ENCODE data around the gene CHRNA1.

The CHRNA1 gene

DNA sequence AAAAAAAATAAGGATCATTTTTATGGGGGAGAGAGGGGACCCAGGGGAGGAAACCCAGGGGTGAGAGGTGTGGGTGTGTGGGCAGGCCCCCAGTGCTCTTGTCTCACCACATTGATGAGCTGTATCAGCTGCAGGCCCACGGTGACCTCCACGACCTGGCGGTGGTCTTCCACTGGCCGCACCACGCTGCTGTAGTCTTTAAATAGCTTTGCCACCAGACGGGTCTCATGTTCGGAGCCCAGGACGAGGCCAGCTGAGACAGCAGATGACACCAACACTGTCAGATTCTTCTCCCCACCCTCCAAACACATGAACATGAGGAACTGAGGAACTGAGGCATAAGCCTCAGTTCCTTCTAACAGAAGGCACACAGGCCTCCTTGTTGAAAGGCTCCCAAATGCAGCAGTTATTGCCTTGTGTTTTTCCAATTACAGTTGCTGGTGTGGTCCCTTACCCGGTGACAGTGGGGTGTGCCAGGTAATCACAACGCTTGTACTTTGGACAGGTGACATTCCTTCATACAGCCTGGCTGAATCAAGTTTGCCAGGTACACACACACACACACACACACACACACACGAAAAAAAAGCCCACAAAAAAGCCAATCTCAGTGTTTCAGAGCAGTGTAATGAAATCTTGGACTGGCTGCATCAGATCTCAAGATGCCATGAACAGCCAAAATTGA is 4.7 kb downstream of the CHRNA1 start:
- no peak for DNase-seq

GRCh38 chr2:174756743-174757142 is 7.5 kb downstream of the CHRNA1 start:
- DNase-seq, result no peak

- DNase-seq, result no peak
These were observed 11.1 kb downstream of the CHRNA1 start for GRCh38 chr2:174753038-174753633.

DNA sequence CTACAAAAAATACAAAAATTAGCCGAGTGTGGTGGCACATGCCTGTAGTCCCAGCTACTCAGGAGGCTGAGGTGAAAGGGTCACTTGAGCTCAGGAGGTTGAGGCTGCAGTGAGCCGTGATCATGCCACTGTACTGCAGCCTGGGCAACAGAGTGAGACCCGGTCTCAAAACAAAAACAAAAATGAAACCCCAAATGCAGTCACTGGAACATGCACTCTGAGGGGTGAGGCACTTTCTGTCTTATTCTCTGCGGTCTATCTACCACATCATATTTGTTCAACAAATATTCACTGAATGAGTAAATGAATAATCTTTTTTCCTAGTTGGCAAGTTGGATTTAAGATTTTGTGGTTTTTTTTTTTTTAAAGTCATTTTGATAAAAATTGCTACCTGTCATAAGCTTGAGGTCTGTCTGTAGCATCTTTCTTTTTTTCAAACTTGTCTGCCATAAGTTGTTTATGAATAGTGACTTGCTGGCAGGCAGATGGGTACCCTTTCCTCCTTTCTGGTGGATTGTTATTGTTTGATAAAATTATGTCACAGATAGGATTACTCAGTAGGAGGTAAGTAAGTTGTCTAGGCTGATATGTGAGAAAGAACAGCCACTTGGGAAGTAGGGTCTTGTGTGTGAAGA is 11.8 kb downstream of the CHRNA1 start:
- no peak for DNase-seq

GRCh38 chr2:174750923-174751441 is 13.3 kb downstream of the CHRNA1 start:
- DNase-seq, result no peak

- no peak for DNase-seq
These were observed 14.5 kb downstream of the CHRNA1 start for GRCh38 chr2:174749793-174750192.

DNA sequence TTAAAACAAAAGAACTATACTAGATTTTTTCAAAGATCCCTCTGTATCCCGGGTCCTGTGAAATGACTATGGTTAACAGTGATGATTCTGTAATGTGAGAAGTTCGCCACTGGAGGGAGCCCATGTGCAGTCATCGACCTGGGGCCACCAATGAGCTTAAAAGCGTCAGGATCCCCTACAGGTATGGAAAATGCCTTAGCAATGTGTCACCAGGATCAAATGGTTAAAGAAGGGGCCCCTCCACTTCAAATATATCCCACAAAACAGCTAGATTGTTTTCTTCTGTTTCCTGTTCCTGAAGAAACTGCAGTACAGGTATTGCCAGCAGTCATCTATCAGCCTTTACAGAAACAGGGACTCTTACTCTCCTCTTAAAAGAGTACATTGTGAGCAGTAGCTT is 15.3 kb downstream of the CHRNA1 start:
- DNase-seq, result no peak

DNA sequence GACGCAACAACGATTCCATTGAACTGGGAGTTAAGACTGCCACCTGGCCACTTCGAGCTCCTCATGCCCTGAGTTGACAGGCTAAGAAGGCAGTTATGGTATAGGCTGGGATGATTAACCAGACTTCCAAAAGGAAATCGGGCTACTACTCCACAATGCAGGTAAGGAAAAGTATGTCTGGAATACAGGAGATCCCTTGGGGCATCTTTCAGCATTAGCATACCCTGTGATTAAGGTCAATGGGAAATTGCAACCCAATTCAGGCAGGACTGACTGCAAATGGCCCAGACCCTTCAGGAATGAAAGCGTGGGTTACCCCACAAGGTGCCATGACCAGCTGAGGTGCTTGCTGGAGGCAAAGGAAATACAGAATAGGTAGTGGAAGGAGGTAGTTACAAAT is 19.1 kb downstream of the CHRNA1 start:
- DNase-seq, result no peak

GRCh38 chr2:174744111-174744510 is 20.2 kb downstream of the CHRNA1 start:
- no peak for DNase-seq

DNA sequence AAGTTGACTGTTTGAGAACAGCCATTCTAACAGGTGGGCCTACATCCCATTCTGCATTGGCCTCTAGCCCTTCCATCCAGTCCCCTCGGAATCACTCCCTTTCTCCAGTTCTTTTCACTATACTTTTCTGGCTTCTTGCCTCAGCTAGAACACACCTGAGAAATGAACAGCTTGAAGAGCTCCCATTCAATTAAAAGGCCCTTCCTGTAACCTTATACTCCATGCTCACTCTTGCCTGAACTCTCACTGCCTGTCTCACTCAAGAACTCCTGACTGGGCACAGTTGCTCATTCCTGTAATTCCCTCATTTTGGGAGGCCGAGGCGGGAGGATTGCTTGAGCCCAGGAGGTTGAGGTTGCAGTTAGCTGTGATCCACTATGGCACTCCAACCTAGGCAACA is 23.6 kb downstream of the CHRNA1 start:
- DNase-seq, result no peak

DNA sequence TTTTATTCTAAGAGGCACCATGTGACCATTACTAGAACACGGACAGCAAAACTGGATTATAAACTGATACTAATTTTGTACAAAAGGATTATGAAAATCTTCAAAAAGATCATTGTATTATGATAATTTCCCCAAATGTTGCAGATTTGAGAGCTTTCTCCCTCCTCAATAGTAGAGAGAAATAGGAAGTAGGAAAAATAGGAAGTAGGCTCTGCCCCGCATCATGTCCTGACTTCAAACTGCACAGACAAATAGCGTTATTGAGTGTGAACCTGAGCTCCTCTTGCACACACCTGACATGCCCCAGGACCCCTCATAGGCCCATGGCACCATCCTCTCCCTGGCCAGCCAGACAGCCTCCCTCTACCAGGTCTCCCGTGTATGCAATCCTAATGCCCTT is 25.4 kb downstream of the CHRNA1 start:
- DNase-seq, result no peak

- DNase-seq, result no peak
These were observed 32.7 kb downstream of the CHRNA1 start for GRCh38 chr2:174731546-174731945.

- no peak for DNase-seq
These were observed 33.6 kb downstream of the CHRNA1 start for GRCh38 chr2:174730698-174731018.

GRCh38 chr2:174729797-174730697 is 34.2 kb downstream of the CHRNA1 start:
- no peak for DNase-seq

GRCh38 chr2:174728096-174728495 is 36.2 kb downstream of the CHRNA1 start:
- no peak for DNase-seq

DNA sequence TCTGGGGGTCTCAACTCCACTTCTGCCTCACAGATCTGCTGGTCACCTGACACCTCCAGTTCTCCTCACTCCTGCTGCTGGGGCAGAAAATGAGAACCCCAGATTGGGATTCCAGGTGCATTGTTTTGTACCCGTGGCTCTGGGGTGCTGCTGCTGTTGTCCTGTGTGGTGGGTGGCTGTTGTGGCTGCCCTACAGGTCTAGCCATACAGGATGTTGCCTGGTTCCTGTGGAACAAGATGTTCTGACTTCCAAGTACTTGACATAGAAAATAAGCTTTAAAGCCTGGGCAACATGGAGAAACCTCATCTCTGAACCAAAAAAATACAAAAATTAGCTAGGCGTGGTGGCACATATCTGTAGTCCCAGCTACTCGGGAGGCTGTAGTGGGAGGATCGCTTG is 38.1 kb downstream of the CHRNA1 start:
- DNase-seq, result no peak

DNA sequence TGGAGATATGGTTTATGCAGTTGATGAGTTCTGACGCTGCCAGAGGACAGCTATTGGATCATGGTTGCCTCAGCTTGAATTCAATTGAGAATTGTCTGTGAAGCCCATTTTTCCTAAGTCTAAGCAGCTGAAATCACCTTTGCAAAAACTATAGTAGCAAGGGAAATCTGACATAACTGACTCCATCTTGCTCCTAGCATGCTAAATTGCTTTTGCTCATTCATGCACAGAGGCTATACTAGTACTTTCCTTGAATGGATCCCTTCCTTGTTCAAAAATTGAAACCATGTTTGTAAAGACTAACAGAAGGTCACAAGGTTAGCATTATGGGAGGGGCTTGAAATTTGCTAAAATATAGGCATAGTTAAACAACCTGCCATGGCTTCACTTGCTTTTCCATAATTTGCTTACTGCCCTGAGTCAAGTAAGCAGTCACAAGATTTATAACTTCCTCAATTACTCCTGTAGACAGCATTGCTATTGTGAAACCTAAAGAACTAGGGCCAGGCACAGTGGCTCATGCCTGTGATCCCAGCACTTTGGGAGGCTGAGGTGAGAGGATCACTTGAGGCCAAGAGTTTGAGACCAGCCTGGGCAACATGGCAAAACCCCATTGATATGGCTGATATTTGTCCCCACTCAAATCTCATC is 41.2 kb downstream of the CHRNA1 start:
- DNase-seq, result no peak

GRCh38 chr2:174719016-174719415 is 45.3 kb downstream of the CHRNA1 start:
- no peak for DNase-seq

GRCh38 chr2:174718591-174718990 is 45.7 kb downstream of the CHRNA1 start:
- no peak for DNase-seq

DNA sequence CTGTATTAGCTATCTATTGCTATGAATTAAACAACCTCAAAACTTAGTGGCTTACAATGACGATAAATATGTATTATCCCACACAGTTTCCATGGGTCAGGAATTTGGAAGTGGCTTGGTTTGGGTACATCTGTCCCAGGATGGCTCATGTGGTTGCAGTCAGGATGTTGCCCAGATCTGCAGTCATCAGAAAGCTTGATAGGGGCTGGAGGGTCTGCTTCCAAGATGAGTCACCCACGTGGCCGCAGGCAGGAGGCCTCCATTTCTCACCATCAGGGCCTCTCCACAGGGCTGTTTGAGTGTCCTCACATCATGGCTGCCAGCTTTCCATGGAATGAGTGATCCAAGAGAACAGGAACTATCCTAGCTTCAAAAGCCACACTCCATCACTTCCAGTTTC is 46.4 kb downstream of the CHRNA1 start:
- no peak for DNase-seq

DNA sequence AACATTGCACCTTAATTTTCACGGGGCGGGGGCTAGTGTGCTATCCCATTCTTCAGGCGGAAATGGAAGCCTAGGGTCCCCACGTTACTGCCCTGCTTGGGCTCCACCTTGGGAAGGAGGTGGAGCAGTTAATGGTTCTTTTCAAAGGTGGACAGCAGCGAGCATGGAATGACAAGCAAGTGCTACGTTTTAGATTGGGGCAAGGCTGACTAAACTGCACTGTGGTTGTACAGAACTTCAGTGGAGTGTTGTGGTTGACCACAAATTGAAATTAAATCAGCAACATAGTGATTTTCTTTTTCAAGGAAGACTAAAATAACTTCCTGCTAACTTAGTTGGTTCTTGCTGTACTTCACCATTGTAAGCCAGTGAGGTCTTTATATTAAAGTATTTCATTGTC is 47.0 kb downstream of the CHRNA1 start:
- no peak for DNase-seq

- DNase-seq, result no peak
These were observed 47.5 kb downstream of the CHRNA1 start for GRCh38 chr2:174716785-174717184.

DNA sequence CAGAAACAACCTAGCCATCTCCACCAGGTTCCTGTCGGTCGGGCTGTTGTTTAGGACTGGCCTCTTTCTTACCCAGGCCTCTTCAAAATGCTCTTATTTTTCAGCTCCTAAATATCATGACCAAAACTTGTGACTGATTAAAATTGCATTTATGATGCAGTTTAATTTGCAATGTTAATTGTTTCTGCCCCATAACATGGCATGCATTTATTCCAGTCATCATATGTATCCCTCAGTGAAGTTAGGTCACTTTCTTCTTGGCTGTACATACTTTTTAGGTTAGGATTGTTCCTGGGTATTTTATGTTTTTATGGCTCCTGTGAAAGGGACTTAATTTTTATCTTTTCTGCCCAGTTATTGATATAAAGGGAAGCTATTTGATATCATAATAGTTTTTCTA is 50.6 kb downstream of the CHRNA1 start:
- no peak for DNase-seq

All from GF-D8 (cell line).